NT2/D1 (cell line): Measurements from ENCODE around the gene DPP9.

Experiments used
- SUZ12 ChIP-seq: IDR thresholded peaks from 2 replicates; pipeline ENCODE4 v1.6.1; 2011; ENCODE audit not compliant: insufficient read length, insufficient read depth; ENCODE audit errors: extremely low read depth
- YY1 ChIP-seq: IDR thresholded peaks from 2 replicates; pipeline ENCODE4 v1.6.1; 2011; ENCODE audit not compliant: insufficient read length, insufficient read depth

- TF ChIP-seq YY1: no peak
- TF ChIP-seq SUZ12: no peak
Measured at GRCh38 chr19:4745986-4746385, 22.3 kb upstream of the DPP9 start.
